ENCODE results near the gene CIB2.

CIB2 gene

GRCh38 chr15:78149068-78149804 is 18.0 kb upstream of the CIB2 start, which contains the start of gene IDH3A:
TSS of gene IDH3A (plus strand) at chr15:78149362. CDS start at chr15:78149404, 42 bp downstream.
- DNase-seq = peak; percentile 40

- no peak for DNase-seq
These were observed 17.3 kb upstream of the CIB2 start for GRCh38 chr15:78148392-78149067.

- DNase-seq = no peak
These were observed 16.3 kb upstream of the CIB2 start for GRCh38 chr15:78147566-78147965.

GRCh38 chr15:78146425-78147154 is 15.3 kb upstream of the CIB2 start:
- DNase-seq = no peak

- no peak for DNase-seq
These were observed 11.1 kb upstream of the CIB2 start for GRCh38 chr15:78142332-78142731.

- no peak for DNase-seq
These were observed 9.0 kb upstream of the CIB2 start for GRCh38 chr15:78140292-78140691.

- DNase-seq = no peak
These were observed 8.3 kb upstream of the CIB2 start for GRCh38 chr15:78139578-78139977.

GRCh38 chr15:78133801-78134200 is 2.6 kb upstream of the CIB2 start:
- no peak for DNase-seq

- DNase-seq = no peak
These were observed 565 bp downstream of the CIB2 start for GRCh38 chr15:78130466-78131294.

GRCh38 chr15:78129751-78130287 is 1.4 kb downstream of the CIB2 start:
- DNase-seq = no peak

- DNase-seq = no peak
These were observed 2.0 kb downstream of the CIB2 start for GRCh38 chr15:78129077-78129750.

GRCh38 chr15:78127882-78128281 is 3.4 kb downstream of the CIB2 start:
- DNase-seq = no peak

GRCh38 chr15:78125267-78125666 is 6.0 kb downstream of the CIB2 start:
- no peak for DNase-seq

GRCh38 chr15:78120523-78120922 is 10.7 kb downstream of the CIB2 start:
- no peak for DNase-seq

GRCh38 chr15:78112551-78112950 is 18.7 kb downstream of the CIB2 start:
- no peak for DNase-seq

- no peak for DNase-seq
These were observed 19.5 kb downstream of the CIB2 start for GRCh38 chr15:78111788-78112187.

GRCh38 chr15:78110916-78111475 is 20.2 kb downstream of the CIB2 start:
- no peak for DNase-seq

- no peak for DNase-seq
These were observed 21.1 kb downstream of the CIB2 start for GRCh38 chr15:78110096-78110495.

GRCh38 chr15:78109156-78109555 is 22.1 kb downstream of the CIB2 start:
- DNase-seq = no peak

- peak; percentile 17 for DNase-seq
These were observed 22.8 kb downstream of the CIB2 start for GRCh38 chr15:78108300-78109084.

- DNase-seq = no peak
These were observed 23.8 kb downstream of the CIB2 start for GRCh38 chr15:78107471-78107870.

All from SIG-M5 (cell line).